Measurements from ENCODE around the gene SLC27A5.

SLC27A5 gene, protein sequence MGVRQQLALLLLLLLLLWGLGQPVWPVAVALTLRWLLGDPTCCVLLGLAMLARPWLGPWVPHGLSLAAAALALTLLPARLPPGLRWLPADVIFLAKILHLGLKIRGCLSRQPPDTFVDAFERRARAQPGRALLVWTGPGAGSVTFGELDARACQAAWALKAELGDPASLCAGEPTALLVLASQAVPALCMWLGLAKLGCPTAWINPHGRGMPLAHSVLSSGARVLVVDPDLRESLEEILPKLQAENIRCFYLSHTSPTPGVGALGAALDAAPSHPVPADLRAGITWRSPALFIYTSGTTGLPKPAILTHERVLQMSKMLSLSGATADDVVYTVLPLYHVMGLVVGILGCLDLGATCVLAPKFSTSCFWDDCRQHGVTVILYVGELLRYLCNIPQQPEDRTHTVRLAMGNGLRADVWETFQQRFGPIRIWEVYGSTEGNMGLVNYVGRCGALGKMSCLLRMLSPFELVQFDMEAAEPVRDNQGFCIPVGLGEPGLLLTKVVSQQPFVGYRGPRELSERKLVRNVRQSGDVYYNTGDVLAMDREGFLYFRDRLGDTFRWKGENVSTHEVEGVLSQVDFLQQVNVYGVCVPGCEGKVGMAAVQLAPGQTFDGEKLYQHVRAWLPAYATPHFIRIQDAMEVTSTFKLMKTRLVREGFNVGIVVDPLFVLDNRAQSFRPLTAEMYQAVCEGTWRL

DNA sequence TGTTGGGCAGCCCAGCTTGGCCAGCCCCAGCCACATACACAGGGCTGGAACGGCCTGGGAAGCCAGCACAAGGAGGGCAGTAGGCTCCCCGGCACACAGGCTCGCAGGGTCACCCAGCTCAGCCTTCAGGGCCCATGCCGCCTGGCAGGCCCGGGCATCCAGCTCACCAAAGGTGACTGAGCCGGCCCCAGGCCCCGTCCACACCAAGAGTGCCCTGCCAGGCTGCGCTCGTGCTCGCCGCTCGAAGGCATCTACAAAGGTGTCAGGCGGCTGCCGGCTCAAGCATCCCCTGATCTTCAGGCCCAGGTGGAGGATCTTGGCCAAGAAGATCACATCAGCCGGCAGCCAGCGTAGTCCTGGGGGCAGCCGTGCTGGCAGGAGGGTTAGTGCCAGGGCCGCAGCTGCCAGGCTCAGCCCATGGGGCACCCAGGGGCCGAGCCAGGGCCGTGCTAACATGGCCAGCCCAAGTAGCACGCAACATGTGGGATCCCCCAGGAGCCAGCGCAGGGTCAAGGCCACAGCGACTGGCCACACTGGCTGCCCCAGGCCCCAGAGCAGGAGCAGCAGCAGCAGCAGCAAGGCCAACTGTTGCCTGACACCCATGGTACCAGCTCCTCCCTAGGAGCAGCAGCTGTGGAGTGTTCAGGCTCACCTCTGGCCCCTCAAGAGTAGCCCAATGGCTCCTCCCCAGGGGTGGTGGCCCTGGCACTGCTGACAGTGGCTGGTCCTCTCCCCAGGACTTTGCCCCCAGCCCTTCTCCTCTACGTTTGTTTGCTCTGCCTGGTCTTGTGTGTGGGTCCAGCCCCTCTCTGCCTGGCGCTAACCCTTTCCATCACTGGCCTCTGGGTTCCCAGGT is at the start of gene SLC27A5:
SLC27A5 (minus strand) TSS at position 640 of the 856 bp plus-strand sequence; CDS start at position 603, 37 bp downstream.
- DNase-seq (ENCODE audit: low read depth) = no peak
- TF ChIP-seq, protein P1, sequence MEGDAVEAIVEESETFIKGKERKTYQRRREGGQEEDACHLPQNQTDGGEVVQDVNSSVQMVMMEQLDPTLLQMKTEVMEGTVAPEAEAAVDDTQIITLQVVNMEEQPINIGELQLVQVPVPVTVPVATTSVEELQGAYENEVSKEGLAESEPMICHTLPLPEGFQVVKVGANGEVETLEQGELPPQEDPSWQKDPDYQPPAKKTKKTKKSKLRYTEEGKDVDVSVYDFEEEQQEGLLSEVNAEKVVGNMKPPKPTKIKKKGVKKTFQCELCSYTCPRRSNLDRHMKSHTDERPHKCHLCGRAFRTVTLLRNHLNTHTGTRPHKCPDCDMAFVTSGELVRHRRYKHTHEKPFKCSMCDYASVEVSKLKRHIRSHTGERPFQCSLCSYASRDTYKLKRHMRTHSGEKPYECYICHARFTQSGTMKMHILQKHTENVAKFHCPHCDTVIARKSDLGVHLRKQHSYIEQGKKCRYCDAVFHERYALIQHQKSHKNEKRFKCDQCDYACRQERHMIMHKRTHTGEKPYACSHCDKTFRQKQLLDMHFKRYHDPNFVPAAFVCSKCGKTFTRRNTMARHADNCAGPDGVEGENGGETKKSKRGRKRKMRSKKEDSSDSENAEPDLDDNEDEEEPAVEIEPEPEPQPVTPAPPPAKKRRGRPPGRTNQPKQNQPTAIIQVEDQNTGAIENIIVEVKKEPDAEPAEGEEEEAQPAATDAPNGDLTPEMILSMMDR (conservative IDR thresholded peaks at IDR 0.05; ENCODE audit: low read depth, low read length) = no peak
- H3K4me3 ChIP-seq (ENCODE audit: low read depth, low read length) = no peak within 1 kb of the TSS

DNA sequence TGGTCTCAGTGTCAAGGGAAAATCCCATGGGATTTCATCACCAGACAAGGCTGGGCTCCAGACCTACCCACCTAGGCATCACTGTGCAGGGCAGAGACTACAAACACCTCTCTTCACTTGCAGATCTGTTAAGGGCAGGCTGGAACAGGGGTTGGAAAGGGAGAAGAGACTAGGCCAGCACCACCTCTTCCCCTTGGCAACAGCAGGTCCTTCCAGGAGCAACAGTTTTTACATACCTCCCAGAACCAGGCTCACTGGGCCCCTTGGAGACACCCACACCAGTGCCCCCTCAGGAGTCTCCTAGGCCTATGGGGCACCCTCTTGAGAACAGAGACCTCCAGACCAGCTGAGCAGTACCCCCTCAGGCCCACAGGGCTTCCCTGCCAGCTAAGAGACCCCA is 49.1 kb upstream of the SLC27A5 start:
- no peak overlapping the region for H3K4me3 ChIP-seq (ENCODE audit: low read depth, low read length)
- DNase-seq (ENCODE audit: low read depth) = no peak
- TF ChIP-seq, protein P1 (conservative IDR thresholded peaks at IDR 0.05; ENCODE audit: low read depth, low read length) = no peak

DNA sequence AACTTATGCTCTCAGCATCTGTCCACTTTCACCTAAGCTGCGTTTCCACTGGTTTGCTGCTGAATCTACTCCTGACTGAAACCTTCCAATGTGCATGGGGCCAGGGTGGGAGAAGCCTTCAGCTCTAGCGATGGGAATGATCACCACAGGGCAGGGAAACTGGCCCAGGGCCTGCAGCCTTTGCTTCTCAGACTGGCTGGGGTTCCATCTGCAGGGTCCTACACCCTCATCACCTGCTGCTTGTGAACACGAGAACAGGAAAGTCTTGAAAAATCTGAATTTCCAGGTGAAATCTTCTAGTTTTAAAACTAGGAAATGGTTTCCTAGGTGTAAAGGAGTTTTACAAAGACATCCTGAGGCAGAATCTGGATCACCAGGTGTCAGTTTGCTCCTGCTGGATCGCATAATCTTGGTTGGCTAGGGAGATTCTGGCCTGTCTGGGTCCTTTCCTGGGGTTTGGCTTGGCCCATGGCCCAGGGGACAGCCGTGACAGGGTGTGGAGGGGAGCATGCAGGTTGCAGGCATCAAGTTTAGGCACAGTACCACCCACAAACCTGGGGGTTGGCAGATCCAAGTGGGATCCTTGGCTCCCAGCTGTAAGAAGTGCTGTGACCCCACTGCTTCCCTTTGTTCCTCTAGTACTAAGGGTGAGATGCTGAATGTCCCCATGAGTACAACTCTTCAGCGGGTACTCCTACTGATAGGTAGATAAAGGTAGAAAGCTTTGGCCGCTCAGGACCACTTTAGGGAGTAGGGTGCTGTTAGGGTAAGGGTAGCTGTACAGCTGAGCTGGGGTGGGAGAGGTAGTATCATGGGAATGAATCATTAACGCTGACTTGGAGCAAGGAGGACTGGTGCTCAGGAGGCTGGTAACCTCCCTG is 48.5 kb upstream of the SLC27A5 start:
- H3K4me3 ChIP-seq (ENCODE audit: low read depth, low read length) = peak overlapping the region; percentile 98
- DNase-seq (ENCODE audit: low read depth) = no peak
- TF ChIP-seq, protein P1 (conservative IDR thresholded peaks at IDR 0.05; ENCODE audit: low read depth, low read length) = no peak

DNA sequence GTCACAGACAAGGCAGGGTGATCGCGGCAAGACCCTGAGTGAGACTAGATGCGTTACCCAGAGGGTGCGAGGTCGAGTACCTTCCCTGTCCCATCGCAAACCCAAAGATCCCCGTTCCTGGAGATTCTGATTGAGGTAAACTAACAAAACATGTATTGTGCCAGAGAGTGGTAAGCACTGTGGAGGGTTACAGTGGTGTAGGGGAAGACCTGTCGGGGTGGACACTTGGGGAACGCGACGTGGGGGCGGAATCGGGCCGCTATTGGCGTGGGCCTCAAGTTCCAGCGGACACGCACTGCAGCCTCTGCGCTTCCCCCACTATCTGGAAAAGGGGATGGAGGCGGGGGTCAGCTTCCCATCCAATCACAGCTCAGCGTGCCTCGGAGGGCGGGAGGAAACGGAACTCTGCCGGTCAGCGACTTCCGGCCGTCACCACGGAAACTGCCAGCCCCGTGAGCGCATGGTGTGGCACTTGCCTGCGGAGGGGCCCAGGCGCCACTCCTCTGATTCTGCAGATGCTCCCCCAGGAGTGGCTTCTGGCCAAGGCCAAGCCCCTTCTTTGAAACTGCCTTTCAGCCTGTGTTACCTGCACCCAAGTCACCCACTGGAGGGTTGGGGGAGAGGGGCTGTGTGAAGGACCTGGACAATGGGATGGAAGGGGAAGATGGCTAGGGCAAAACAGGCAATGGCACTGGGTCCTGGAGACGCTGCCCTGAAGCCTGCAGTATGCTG is 47.6 kb upstream of the SLC27A5 start:
- TF ChIP-seq, protein P1 (conservative IDR thresholded peaks at IDR 0.05; ENCODE audit: low read depth, low read length) = no peak
- DNase-seq (ENCODE audit: low read depth) = peak; percentile 94
- peak overlapping the region; percentile 98 for H3K4me3 ChIP-seq (ENCODE audit: low read depth, low read length)

DNA sequence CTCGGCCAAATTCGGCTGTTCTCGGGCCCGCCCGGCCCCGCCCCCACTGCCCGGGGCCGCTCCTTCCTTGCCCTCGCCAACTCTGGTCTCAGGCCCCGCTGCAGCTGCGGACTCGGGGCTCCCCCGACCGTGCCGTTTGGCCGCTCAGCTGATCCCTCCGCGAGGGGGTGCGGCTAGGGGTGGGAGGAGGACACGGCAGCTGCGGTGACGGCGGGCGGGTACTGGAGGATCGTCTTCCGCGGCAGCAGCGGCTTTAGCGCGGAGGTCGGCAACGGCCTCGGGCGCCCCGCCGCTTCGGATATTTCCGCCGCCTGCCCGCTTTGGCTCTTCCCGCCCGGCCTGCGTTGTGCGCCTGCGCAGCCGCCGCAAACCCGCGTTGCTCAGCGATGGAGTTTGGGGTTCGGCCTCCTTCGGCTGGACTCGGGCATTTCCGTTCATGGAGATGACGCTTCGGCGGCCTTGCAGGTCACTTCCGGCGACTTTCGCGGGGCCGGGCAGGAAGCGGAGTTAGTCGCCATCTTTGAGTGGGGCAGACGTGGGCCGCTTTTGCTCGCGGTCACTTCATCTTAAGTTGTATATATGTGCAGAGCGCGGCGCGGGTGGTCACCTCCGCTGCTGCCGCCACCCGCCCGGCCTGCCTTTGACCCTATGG is 47.0 kb upstream of the SLC27A5 start:
- peak; percentile 99 for DNase-seq (ENCODE audit: low read depth)
- TF ChIP-seq, protein P1 (conservative IDR thresholded peaks at IDR 0.05; ENCODE audit: low read depth, low read length) = no peak
- H3K4me3 ChIP-seq (ENCODE audit: low read depth, low read length) = peak overlapping the region; percentile 98

Data from choroid plexus epithelial cell (primary cell).